HG03442 (cell line): Measurements from ENCODE around the gene LRRC72.
"Not testable (repeated sequence)": the region's sequence is repeated elsewhere in the genome, so short reads cannot be mapped to it uniquely, and the experiment has no call there.

Experiments
- ATAC-seq: cut with Tn5 transposase; IDR thresholded peaks from one replicate; pipeline ENCODE4 v1.9.1; 2021; ENCODE audit warnings: mild to moderate bottlenecking, moderate library complexity; ENCODE audit not compliant: unreplicated experiment

LRRC72 gene

DNA sequence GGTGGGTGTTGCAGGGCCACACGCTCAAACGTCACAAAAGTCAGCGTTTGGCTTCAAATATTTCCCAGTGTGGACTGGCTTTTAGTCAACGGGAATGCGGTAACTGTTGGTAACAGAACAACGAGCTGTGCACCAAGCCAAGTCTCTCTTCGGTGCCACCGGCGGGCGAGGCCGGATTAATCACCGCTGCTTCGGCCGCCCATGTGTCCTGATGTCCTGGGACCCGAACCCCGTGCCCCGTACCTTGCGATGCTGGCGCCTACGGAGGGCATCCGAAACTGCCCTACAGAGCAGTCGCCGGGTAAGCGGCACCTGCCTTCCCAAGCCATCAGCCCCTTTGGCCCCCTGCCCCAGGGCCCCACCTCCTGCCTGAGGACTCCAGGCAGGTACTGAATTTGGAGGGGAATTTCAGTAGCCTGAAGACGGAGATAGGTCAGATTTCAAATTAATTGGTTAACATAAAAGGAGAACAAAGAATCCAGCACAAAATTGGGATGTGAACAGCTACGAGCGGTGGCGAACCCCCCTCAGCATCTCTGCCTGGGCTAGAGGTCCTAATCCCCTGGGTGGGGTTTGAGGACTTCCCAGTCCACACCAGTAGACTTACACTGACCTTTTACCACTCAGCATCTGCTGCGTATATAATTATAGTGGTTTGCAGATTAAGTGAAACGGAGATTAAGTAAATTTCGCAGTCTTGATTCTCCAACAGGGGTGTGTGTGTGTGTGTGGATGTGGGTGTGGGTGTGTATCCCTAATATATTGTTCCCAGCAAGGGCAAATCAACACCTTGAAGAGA, at the start of gene LRRC72:
LRRC72 (plus strand) TSS at position 84 of the 799 bp plus-strand sequence; CDS start at position 212, 128 bp downstream.
- ATAC-seq, result no peak

DNA sequence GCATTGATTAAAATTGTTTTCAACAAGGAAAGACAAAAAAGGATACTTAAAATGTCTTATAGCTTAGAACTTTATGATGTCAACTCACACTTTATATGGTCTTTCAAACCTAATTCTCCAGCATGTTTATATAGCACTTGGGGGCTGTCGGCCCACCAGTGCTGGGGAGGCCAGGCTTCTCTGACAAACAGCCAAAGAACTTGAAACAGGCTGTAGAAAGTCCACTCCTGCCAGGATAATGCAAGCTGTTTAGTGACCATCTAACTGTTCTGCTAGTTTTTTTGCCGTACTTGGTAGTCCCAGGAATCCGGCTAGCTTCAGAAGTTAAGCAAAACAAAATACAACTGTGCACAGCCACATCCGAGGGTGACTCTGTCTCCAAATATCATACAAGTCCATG, 47.5 kb upstream of the LRRC72 start:
- ATAC-seq, result no peak

DNA sequence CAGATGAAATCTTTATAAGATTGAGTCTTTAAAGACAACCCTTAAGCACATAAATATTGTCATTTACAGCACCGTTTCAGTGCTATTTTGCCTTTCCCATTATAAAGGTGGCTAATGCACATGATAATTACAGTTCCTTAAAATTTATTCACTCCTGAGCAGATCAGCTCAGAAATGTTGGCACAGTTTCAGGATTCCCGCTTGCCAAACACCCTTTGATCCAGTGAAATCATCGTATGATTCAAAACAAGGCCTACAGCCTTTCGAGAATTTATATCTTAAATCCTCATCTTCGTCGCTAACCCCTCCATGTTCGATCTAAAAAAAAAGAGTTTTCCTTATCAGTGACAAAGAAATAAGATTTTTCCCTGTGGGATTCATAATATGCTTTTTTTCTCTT, 47.0 kb upstream of the LRRC72 start:
- no peak for ATAC-seq

DNA sequence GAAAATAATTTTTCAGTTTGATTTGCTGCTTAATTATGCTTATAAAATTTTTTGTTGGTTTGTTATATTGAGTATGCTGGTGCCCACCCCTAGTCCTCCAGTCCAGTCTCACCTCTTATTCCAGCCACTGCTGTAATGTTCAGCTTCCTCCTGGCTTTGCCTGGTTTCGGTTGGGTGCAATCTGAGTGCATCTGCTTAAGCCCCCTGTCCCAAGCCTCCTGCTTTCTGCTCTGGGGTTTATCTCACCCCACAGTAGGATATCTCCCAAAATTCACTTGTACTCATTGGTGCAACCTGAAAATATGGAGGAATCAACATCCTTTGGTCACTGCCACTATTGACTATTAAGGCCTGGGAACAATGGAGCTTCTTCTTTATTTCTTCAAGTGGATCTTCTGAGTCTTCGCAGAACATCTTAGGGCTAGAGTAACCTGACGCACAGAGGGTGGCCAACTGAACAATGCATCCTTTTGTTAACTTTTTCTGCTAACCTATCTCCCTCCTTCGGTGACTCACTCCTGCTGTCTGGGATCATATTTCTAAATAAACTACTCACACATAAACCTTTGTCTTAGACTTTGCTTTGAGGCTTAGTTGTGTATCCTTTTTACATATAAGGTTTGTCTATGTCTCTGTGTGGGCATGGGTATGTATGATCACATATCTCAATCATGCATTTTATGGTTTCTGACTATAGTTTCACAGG, 42.0 kb upstream of the LRRC72 start:
- no peak for ATAC-seq

DNA sequence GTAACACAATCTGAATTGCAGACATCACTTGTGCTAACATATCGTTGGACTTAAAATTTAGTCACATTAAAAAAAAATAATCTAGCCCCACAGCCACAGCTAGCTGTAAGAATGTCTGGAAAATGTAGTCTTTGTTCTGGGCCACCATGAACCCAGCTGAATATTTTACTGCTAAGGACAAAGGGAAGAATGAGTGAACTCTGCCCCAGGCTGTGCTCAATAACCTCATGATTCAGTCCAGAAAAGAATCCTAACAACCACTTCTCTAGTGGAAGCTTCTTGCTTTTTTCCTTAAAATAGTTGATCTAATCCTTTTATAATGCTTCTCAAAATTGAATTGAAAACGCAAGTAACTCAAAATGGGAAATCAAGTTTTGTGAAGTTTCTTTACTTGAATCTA, 35.5 kb upstream of the LRRC72 start:
- ATAC-seq, result no peak

DNA sequence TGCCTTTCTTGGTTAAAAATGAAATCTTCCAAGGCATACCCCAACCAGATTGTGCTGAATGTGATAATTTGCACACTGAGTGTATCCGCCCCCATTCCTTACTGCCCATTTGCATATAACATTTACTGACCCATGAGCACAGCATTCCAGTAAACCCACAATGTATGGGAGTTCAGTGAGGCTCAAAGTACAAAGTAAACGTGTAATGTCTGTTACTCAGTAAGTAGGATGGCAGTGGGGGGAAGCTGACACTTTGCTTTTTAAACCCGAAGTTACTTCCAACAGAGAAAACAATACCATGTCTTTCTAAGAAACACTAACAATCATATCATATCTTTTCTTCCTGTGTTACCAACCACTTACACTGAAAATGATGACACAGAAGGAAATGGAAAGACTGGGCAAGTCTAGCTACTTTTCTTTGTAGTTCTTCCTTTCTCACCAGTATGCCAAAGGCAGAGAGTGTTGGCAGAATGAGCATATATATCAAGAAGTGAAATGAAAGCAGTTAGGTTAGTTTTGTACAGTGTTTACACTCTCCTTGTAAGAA, 34.0 kb upstream of the LRRC72 start:
- no peak for ATAC-seq

DNA sequence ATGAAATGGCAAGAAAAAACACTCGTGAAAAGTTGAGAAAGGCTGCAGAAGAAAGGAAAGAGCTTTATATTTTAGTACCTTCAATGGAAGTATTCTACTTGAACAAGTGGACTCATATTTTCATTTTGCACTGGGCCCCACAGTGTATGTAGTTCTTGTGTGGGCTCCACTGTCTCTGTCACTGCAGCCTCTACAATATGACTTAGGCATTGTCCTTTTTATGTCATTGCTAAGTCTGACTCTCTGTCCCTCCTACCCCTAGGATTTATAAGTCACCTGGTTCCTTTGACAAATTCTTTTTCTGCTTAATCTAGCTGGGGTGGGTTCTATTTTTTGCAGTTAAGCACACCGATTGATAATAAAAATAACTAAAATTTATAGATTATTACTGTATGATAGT, 33.4 kb upstream of the LRRC72 start:
- no peak for ATAC-seq

DNA sequence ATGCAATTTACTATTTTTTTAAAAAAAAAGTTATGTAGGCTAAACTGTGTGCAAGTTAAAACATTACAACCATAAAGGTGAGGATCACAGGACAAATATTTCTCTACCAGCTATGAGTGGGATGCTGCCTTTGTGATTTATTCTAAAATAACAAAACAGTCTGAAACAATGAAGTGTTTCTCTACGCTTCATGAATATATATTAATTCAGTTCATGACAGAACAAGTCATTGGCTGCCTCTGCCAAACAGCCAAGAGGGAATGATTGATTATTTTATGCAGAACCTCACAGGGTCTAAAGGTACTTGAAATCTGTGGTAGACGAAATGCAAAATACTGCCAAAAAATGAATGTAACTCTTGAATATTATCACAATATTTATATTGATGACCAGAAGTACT, 32.1 kb upstream of the LRRC72 start:
- ATAC-seq, result no peak

DNA sequence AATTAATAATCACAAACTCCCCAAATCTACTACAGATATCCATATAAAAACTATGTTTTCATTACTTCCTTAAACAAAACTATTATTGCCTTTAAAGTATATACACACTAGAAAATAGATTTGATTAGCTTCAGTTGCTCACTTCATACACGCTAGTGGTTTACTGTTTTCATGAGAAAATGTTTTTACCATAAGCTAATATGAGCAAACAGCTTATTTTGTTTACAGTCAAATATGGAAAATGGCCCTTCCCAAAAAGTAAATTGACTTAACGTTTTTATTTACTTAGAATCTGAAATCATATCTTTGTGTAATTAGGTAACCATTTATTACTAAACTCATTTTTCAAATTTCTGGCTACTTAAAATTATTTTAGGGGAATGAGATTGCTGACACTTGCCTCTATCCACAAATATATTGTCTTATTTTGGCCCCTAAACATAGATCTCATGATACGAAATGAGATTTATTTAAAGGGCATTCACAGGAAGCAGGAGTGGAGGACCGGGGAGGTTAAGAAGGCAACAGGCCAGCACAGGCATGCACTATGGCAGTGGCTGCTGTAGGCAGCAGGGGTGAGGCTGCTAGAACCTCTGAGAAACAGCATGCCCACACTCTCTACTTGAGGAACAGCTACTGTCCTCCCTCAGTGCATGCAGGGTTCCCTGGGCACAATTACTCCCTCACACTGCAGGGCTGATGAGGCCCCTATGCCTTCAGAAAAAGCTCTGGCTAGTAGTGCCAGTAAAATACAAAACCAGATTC, 31.5 kb upstream of the LRRC72 start:
- ATAC-seq, result no peak

DNA sequence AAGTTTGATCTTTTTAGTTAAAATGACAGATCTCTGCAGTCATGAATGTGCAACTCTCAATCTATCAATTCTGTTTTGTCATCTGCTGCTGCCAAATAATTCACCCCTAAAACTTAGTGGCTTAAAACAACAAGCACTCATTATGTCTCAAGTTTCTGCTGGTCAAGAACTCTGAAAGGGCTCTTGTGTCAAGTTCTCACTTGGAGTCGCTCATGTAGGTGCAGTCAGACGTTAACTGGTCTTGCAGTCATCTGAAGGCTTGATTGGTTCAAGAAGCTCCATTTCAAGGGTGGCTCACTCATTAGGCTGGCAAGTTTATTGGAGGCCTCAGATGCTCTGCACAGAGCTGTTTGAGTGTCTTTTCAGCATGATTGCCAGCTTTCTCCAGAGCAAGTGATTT, 28.5 kb upstream of the LRRC72 start:
- ATAC-seq, result no peak

DNA sequence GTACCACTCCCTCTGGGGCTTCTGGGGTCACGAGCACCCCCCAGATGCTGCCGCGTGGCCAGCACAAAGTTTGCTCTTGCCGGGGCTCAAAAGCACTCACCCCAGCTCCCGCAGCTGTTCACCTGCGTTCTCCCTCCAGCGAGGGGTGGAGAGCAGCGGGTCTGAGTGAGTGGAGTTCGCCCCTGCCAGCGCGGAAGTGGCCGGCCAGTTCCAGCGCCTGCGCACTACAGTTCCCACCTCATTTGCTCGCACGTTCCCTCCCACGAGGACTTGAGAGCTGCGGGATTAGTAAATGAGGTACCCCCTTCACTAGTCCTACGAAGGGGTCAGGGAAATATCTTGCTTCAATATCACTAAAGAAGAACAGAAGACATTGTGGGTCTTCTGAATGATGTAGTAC, 24.3 kb upstream of the LRRC72 start:
- no peak for ATAC-seq

DNA sequence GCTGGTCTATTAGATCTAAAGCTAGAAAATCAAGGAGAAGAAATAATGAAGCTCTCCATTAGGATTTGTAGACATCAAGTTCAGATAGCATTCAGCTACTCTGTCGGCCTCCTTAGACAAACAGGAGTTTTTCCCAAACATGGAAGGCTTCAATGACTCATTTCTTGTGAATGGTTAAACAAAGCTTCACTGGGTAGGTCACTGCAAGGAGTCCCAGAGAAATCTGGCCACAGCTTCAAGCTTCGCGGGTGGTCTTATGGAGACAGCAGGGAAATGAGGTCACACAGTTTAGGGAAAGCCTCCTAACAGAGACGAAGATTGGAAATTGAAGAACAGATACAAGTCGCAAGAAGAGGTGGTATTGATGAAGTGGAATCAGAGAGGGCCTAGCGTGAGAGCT, 22.6 kb upstream of the LRRC72 start:
- ATAC-seq, result no peak

DNA sequence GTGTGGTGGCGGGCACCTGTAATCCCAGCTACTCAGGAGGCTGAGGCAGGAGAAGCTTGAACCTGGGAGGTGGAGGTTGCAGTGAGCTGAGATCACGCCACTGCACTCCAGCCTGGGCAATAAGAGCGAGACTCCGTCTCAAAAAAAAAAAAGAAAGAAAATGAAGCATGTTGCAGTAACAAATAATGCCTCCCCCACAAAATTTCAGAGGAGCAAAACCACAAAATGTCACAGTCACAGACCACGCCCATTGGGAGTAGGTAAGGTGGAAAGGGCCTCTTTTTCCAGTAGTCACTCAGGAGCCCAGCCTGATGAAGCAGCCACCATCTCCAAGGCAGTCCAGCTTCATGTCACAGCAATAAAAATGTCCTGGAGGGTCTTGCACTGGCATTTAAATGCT, 20.2 kb upstream of the LRRC72 start:
- ATAC-seq, result not testable (repeated sequence)

DNA sequence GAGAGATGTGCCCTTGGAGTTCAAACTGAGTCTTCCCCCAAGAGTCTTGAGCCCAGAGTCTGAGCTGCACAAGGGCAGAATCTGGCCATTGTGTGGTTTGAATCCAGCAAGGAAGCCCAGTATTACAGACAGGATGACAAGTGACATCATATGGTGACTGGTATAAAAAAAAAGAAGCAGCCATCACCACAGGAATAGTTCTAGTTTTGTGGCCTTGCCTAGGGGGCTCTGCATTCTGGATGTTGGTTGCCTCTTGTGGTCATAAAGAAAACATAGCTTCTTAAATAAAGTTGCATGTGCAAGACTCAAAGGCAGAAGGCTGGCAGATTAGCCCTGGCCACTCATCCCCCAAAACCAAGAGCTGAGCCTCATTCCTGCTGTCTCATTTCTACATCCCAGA, 16.8 kb upstream of the LRRC72 start:
- no peak for ATAC-seq

DNA sequence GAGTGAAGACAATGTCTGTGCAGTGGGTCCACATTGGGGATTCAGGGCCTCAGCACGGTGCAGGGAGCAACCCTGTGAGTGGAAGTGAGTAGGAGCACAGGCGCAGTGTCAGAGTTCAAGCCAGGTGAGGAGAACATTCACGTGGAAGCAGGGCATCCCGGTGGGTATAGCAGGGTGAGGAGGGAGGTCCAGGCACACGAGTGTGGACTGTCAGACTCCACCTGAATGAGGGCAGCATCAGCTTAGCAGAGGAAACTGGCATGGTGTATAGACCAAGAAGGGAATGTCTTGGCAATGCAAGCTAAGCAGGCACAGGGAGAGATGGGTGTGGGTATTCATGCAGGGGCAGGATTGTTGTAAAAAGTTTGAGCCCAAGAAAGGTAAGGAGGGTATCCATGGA, 15.3 kb upstream of the LRRC72 start:
- no peak for ATAC-seq

DNA sequence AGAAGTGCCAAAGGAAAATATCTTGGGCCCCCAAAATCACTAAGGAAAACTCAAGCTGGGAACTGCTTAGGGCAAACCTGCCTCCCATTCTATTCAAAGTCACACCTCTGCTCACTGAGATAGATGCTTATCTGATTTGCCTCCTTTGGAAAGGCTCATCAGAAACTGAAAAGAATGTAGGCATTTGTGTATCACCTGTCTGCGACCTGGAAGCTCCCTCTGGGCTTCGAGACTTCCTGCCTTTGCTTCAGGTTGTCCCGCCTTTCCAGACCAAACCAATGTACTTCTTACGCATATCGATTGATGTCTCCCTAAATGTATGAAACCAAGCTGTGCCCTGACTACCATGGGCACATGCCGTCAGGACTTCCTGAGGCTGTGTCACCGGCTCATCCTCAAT, 14.5 kb upstream of the LRRC72 start:
- ATAC-seq, result no peak

DNA sequence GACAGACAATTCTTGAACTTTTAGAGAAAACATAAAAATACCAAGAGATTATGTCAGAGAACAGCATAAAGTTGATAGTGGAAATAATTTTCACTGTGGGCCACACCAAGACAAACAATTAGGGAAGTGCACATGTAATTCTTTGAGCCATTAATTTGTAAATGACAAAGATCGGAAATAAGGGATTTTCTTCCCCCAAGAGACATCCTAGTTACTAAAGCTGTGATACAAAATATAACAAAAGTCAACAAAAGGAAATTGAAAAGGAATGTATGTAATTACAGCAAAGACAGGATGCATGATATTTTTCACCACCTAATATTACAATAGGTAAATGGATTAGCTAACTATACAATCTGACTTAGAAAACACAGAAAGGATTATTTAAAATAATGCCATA, 12.4 kb upstream of the LRRC72 start:
- no peak for ATAC-seq

DNA sequence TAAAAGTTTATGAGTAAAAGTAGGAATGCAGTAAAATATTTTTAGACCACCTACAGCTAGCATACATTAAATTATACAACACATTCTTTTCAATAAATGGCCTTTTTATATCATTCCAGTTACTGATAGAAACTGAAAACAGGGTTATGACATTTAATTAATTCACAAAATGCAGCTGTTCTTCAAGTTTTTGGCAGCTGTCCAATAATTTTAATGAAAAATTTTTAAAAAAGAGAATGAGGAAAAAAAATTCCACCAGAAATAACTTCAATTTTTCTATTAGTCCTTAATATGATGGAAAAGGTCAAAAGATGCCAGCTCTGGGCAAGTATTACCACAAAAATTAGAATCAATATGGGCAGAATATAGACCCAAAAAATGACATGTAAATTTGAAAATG, 11.9 kb upstream of the LRRC72 start:
- ATAC-seq, result no peak

DNA sequence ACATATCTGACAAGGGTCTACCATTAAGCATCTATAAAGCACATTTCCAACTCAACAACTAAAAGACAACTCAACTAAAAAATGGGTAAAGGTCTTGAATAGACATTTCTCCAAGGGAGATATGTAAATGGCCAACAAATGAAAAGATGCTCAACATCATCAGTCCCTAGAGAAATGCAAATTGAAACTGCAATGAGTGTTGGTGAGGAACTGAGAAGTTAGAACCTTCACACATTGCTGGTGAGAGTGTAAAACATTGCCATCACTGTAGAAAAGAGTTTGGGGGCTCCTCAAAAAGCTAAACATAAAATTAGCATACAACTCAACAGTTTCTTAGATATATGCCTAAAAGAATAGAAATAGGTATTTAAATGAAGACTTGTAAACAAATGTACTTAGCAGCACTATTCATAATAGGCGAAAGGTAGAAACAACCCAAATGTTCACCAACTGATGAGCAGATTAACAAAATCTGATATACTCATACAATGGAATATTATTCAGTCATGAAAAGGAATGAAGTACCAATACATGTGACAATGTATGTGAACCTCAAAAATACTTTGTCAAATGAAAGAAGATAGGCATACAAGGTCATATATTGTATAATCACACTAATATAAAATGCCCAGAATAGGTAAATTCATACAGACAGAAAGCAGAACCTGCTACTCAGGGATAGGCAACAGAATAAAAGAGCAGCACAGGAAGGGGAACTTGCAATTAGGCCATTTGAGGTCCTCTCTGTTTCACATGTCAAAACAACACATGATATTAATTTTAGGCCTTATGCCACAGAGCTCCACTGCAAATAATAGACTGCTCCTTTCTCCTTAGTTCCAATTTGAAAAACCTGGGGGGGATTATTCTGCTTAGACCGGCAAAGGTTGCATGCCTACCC, 10.6 kb upstream of the LRRC72 start:
- ATAC-seq, result no peak

DNA sequence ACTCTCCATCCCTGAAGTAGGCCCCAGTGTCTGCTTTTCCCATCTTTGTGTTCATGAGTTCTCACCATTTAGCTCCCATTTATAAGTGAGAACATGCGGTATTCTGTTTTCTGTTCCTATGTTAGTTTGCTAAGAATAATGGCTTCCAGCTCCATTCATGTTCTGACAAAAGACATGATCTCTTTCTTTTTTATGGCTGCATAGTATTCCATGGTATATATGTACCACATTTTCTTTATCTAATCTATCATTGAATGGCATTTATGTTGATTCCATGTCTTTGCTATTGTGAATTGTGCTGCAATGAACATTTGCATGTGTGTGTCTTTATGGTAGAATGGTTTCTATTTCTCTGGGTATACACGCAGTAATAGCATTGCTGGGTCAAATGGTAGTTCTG, 6.6 kb upstream of the LRRC72 start:
- ATAC-seq, result not testable (repeated sequence)
